ENCODE results near the gene FREM2. TPM values are rescaled to one million over a fixed set of nuclear protein-coding genes. Genes with fewer than 3 reads are reported as not detected.

Gene FREM2
- total and polyA plus RNA-seq, 2 experiments from 2014 or later = 2.4 to 29.8 TPM

DNA sequence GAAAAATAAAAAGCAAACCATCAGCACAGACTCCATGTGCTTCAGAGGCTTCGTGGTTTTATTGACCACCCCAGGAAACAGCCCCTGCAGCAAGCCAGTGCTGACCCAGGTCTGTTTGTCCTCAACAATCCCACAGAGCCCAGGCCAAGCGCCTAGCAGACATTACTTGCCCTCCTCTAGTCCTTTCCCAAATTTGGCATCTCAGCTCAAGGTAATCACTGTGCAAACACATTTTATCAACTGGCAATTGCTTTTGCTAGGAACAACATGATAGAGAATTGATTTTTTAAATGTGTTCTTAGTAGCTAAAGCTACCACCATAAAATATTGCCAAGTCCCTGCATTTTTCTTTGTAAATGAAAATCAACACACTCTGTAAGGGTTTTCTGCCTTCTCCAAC, 182.0 kb downstream of the FREM2 start:
- Mint-ChIP-seq H3K4me1 (peaks cover 3% of the 10 kb centered on the region; the same call in 2 of the 3 replicates), H3K27me3 (ENCODE audit: insufficient read depth, low read depth, poor library complexity) (no peaks in the 10 kb centered on the region), H3K4me3 (no peak overlapping the region), H3K27ac (no peak overlapping the region), H3K36me3 (ENCODE audit: low read depth) (no peaks in the 10 kb centered on the region), H3K9me3 (no peaks in the 10 kb centered on the region)
- H3K27ac ChIP-seq (ENCODE audit: low read depth) = no peak overlapping the region
- ATAC-seq (no peak), DNase-seq (ENCODE audit: low spot score) (no peak)
- no peaks in the 10 kb centered on the region for H3F3A ChIP-seq (replicated peaks; ENCODE audit: low read depth)
- no peaks in the 10 kb centered on the region for H3K27me3 ChIP-seq (ENCODE audit: insufficient read depth)
- no peaks in the 10 kb centered on the region for H4K20me1 ChIP-seq (replicated peaks; ENCODE audit: insufficient read depth)
- H2AFZ ChIP-seq = no peak overlapping the region
- TF ChIP-seq CREB1 (CRISPR knock-in tag; IDR thresholded peaks at IDR 0.05; ENCODE audit: low read depth) (no peak), EZH2 (IDR thresholded peaks at IDR 0.05; ENCODE audit: low read depth, unreplicated experiment) (no peak), ZNF114 (CRISPR knock-in tag; IDR thresholded peaks at IDR 0.05) (no peak)
- TF ChIP-seq, protein P1, sequence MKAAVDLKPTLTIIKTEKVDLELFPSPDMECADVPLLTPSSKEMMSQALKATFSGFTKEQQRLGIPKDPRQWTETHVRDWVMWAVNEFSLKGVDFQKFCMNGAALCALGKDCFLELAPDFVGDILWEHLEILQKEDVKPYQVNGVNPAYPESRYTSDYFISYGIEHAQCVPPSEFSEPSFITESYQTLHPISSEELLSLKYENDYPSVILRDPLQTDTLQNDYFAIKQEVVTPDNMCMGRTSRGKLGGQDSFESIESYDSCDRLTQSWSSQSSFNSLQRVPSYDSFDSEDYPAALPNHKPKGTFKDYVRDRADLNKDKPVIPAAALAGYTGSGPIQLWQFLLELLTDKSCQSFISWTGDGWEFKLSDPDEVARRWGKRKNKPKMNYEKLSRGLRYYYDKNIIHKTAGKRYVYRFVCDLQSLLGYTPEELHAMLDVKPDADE (IDR thresholded peaks at IDR 0.05) = no peak
- TF ChIP-seq, protein P2, sequence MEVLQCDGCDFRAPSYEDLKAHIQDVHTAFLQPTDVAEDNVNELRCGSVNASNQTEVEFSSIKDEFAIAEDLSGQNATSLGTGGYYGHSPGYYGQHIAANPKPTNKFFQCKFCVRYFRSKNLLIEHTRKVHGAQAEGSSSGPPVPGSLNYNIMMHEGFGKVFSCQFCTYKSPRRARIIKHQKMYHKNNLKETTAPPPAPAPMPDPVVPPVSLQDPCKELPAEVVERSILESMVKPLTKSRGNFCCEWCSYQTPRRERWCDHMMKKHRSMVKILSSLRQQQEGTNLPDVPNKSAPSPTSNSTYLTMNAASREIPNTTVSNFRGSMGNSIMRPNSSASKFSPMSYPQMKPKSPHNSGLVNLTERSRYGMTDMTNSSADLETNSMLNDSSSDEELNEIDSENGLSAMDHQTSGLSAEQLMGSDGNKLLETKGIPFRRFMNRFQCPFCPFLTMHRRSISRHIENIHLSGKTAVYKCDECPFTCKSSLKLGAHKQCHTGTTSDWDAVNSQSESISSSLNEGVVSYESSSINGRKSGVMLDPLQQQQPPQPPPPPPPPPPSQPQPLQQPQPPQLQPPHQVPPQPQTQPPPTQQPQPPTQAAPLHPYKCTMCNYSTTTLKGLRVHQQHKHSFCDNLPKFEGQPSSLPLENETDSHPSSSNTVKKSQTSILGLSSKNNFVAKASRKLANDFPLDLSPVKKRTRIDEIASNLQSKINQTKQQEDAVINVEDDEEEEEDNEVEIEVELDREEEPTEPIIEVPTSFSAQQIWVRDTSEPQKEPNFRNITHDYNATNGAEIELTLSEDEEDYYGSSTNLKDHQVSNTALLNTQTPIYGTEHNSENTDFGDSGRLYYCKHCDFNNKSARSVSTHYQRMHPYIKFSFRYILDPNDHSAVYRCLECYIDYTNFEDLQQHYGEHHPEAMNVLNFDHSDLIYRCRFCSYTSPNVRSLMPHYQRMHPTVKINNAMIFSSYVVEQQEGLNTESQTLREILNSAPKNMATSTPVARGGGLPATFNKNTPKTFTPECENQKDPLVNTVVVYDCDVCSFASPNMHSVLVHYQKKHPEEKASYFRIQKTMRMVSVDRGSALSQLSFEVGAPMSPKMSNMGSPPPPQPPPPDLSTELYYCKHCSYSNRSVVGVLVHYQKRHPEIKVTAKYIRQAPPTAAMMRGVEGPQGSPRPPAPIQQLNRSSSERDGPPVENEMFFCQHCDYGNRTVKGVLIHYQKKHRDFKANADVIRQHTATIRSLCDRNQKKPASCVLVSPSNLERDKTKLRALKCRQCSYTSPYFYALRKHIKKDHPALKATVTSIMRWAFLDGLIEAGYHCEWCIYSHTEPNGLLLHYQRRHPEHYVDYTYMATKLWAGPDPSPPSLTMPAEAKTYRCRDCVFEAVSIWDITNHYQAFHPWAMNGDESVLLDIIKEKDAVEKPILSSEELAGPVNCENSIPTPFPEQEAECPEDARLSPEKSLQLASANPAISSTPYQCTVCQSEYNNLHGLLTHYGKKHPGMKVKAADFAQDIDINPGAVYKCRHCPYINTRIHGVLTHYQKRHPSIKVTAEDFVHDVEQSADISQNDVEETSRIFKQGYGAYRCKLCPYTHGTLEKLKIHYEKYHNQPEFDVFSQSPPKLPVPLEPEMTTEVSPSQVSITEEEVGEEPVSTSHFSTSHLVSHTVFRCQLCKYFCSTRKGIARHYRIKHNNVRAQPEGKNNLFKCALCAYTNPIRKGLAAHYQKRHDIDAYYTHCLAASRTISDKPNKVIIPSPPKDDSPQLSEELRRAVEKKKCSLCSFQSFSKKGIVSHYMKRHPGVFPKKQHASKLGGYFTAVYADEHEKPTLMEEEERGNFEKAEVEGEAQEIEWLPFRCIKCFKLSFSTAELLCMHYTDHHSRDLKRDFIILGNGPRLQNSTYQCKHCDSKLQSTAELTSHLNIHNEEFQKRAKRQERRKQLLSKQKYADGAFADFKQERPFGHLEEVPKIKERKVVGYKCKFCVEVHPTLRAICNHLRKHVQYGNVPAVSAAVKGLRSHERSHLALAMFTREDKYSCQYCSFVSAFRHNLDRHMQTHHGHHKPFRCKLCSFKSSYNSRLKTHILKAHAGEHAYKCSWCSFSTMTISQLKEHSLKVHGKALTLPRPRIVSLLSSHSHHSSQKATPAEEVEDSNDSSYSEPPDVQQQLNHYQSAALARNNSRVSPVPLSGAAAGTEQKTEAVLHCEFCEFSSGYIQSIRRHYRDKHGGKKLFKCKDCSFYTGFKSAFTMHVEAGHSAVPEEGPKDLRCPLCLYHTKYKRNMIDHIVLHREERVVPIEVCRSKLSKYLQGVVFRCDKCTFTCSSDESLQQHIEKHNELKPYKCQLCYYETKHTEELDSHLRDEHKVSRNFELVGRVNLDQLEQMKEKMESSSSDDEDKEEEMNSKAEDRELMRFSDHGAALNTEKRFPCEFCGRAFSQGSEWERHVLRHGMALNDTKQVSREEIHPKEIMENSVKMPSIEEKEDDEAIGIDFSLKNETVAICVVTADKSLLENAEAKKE (CRISPR knock-in tag; IDR thresholded peaks at IDR 0.05) = no peak
- H3K4me1 ChIP-seq (ENCODE audit: insufficient read depth) = no peaks in the 10 kb centered on the region
- no peaks in the 10 kb centered on the region for H3K36me3 ChIP-seq (ENCODE audit: insufficient read depth)
- no peak overlapping the region for H3K4me3 ChIP-seq
- no peaks in the 10 kb centered on the region for H3K9me2 ChIP-seq (ENCODE audit: insufficient read depth)
- H3K79me2 ChIP-seq (replicated peaks; ENCODE audit: insufficient read depth) = no peaks in the 10 kb centered on the region
- H3K4me2 ChIP-seq = no peak overlapping the region

DNA sequence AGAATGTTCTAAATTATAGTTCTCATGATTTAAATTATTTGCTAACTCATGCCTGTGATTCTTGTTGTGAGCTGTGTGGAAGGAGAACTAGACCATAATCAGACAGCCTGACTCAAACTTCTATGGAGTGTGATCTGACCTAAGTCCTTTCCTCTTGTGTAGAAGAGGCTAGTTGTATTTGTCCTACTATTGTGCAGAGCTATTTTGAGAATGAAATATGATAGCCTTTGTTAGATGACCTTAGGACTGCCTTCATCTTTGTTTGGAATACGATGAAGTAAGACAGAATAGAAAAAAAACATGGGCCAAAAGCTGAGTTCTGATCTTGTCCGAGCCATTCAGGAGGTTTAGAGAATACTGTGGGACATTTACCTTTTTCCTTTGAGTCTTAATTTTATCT, 184.4 kb downstream of the FREM2 start:
- no peak overlapping the region for H3K27ac Mint-ChIP-seq
- TF ChIP-seq STAT1 (IDR thresholded peaks at IDR 0.05; ENCODE audit: unreplicated experiment) = no peak
- TF ChIP-seq ZNF331 (CRISPR knock-in tag; IDR thresholded peaks at IDR 0.05; ENCODE audit: low read depth) = no peak
- TF ChIP-seq POLR2AphosphoS5 (IDR thresholded peaks at IDR 0.05; ENCODE audit: low read depth) = no peak
- TF ChIP-seq, protein P1 (IDR thresholded peaks at IDR 0.05) = no peak

More for the DNA sequence above, 184.4 kb downstream of the FREM2 start:
- Histone ChIP-seq H3K4me1 (ENCODE audit: insufficient read depth) (no peaks in the 10 kb centered on the region), H3K9me2 (ENCODE audit: insufficient read depth) (no peaks in the 10 kb centered on the region), H3K4me3 (no peak overlapping the region), H4K20me1 (replicated peaks; ENCODE audit: insufficient read depth) (no peaks in the 10 kb centered on the region), H3K4me2 (no peak overlapping the region), H3K79me2 (replicated peaks; ENCODE audit: insufficient read depth) (no peaks in the 10 kb centered on the region), H3K36me3 (ENCODE audit: insufficient read depth) (no peaks in the 10 kb centered on the region), H3F3A (replicated peaks; ENCODE audit: low read depth) (no peaks in the 10 kb centered on the region), H2AFZ (no peak overlapping the region), H3K27ac (ENCODE audit: low read depth) (no peak overlapping the region), H3K27me3 (ENCODE audit: insufficient read depth) (no peaks in the 10 kb centered on the region)
- no peak overlapping the region for H3K4me3 Mint-ChIP-seq
- H3K36me3 Mint-ChIP-seq (ENCODE audit: low read depth) = no peaks in the 10 kb centered on the region
- H3K4me1 Mint-ChIP-seq = peaks cover 3% of the 10 kb centered on the region; the same call in 2 of the 3 replicates
- H3K9me3 Mint-ChIP-seq = no peaks in the 10 kb centered on the region
- DNase-seq (ENCODE audit: low spot score) (no peak), ATAC-seq (no peak)
- no peaks in the 10 kb centered on the region for H3K27me3 Mint-ChIP-seq (ENCODE audit: insufficient read depth, low read depth, poor library complexity)

Measured in GM23338 (cell line).